ENCODE data around the gene HMGB1. TPM values are rescaled to one million over a fixed set of nuclear protein-coding genes. Genes with fewer than 3 reads are reported as not detected.
A peak's percentile ranks its signal among the peaks of the same experiment; 100 is the strongest.

Gene HMGB1
- total and polyA plus RNA-seq, 2 of the 13 experiments (the other 11 are each of a cell fraction or from before 2014, with no cell fraction given): 115 to 584 TPM

- TF ChIP-seq SMAD3 (CRISPR knock-in tag; IDR thresholded peaks at IDR 0.05) (no peak), REL (CRISPR knock-in tag; conservative IDR thresholded peaks at IDR 0.05) (peak; percentile 87; the same call in 1 of the 2 replicates), MZF1 (CRISPR knock-in tag; IDR thresholded peaks at IDR 0.05; ENCODE audit: borderline replicate concordance) (no peak), LCORL (IDR thresholded peaks at IDR 0.05) (no peak), LCORL (CRISPR knock-in tag; IDR thresholded peaks at IDR 0.05) (no peak), ZNF354B (CRISPR knock-in tag; IDR thresholded peaks at IDR 0.05) (no peak), SAFB2 (CRISPR knock-in tag; IDR thresholded peaks at IDR 0.05; ENCODE audit: borderline replicate concordance, low read depth) (0 out of 2 replicates have a peak, but pooled peaks have one; percentile 37), RAD51 (IDR thresholded peaks at IDR 0.05; ENCODE audit: borderline replicate concordance) (no peak), BCL3 (CRISPR knock-in tag; IDR thresholded peaks at IDR 0.05) (0 out of 2 replicates have a peak, but pooled peaks have one; percentile 22), ZNF318 (CRISPR knock-in tag; IDR thresholded peaks at IDR 0.05) (no peak), MIER3 (CRISPR knock-in tag; IDR thresholded peaks at IDR 0.05; ENCODE audit: borderline replicate concordance) (no peak), ZBTB20 (CRISPR knock-in tag; IDR thresholded peaks at IDR 0.05; ENCODE audit: borderline replicate concordance, low read depth) (no peak), POLR2AphosphoS2 (IDR thresholded peaks at IDR 0.05; ENCODE audit: low read depth, low read length) (peak; percentile 82; the same call in 1 of the 2 replicates), TARDBP (CRISPR knock-in tag; IDR thresholded peaks at IDR 0.05) (peak; percentile 66; the same call in 1 of the 2 replicates), POGK (CRISPR knock-in tag; conservative IDR thresholded peaks at IDR 0.05) (peak; percentile 75; the same call in 1 of the 2 replicates), AKAP8 (CRISPR knock-in tag; IDR thresholded peaks at IDR 0.05) (no peak)
Observed at GRCh38 chr13:30465593-30466357, at the start of gene HMGB1 (continued).

Measured in HepG2 (cell line).